A549 treated with GW870086 at 1 μM for 4 hours (cell line): Measurements from ENCODE around the gene RBM15B. TPM values are rescaled to one million over a fixed set of nuclear protein-coding genes. Genes with fewer than 3 reads are reported as not detected.

Experiments
- total RNA-seq: library from RNA; stranded (reverse); fragments of 200-300 nt; extraction: Qiagen RNA extraction; gene quantifications from 5 replicates; pipeline ENCODE4 v1.2.3, GENCODE V29; 2022; ENCODE audit warnings: low read depth

Gene RBM15B, protein sequence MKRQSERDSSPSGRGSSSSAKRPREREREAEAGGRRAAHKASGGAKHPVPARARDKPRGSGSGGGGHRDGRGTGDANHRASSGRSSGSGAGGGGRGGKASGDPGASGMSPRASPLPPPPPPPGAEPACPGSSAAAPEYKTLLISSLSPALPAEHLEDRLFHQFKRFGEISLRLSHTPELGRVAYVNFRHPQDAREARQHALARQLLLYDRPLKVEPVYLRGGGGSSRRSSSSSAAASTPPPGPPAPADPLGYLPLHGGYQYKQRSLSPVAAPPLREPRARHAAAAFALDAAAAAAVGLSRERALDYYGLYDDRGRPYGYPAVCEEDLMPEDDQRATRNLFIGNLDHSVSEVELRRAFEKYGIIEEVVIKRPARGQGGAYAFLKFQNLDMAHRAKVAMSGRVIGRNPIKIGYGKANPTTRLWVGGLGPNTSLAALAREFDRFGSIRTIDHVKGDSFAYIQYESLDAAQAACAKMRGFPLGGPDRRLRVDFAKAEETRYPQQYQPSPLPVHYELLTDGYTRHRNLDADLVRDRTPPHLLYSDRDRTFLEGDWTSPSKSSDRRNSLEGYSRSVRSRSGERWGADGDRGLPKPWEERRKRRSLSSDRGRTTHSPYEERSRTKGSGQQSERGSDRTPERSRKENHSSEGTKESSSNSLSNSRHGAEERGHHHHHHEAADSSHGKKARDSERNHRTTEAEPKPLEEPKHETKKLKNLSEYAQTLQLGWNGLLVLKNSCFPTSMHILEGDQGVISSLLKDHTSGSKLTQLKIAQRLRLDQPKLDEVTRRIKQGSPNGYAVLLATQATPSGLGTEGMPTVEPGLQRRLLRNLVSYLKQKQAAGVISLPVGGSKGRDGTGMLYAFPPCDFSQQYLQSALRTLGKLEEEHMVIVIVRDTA
- total RNA-seq = 16.4 to 20.3 TPM (median 19.2 TPM) in 5 replicates

DNA sequence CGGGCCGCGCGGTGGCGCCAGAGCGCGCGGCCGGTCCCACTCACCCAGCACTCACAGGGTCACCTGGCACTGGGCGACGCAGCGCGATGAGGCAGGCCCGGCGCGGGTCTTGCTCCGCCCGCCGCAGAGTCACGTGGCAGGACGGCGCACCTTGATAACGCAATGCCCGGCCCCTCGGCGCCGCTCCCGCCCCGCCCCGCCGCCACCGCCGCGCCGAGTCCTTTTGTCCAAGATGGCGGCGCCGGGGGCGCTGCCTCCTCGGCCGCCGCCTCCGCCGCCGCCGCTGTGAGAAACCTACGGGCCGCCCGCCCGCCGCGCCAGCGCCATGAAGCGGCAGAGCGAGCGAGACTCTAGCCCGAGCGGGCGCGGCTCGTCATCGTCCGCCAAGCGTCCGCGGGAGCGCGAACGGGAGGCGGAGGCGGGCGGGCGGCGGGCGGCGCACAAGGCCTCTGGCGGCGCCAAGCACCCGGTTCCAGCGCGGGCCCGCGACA lies at the start of gene RBM15B:
RBM15B (plus strand) TSS at position 211 of the 491 bp plus-strand sequence; CDS start at position 326, 115 bp downstream.

DNA sequence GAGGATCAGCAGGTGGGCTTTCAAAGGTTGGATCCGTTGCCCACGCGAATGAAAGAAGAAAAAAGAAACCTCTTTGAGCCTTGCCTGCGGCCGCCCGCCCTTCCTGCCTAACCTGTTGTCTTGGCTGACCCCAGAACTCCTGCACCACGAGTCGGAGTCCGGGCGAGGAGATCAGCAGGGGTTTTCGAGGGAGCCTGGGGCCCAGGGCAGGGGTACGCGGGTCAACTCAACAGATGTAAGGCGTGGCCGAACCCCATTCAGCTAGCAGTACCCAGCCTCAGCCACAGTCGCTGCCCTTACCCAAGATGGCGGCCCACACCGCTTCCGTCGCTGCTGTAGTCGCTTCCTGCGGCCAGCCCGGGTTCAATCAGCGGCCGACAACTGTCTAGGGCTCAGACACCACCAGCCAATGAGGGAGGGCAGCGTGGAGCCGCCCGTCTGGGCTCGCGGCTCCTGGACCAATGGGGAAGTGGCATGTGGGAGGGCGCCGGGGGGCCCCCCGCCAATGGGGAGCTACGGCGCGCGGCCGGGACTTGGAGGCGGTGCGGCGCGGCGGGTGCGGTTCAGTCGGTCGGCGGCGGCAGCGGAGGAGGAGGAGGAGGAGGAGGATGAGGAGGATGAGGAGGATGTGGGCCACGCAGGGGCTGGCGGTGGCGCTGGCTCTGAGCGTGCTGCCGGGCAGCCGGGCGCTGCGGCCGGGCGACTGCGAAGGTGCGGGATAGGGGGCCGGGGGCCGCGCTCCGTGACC lies 6.2 kb upstream of the RBM15B start, which contains the start of gene MANF:
MANF (plus strand) TSS at position 566 of the 748 bp plus-strand sequence; CDS start at position 618, 52 bp downstream.

Other genes with a start within 250 kb of the RBM15B start
- gene MANF, start 6.0 kb upstream of the RBM15B start, total RNA-seq = 89.6 to 118 TPM (median 111 TPM) in 5 replicates
- gene DCAF1, start 108.7 kb downstream of the RBM15B start, total RNA-seq = 11.1 to 13.1 TPM (median 12.9 TPM) in 5 replicates
- gene RAD54L2, start 147.4 kb downstream of the RBM15B start, total RNA-seq = 3.1 to 4.5 TPM (median 4.3 TPM) in 5 replicates